ENCODE results near the gene NPHP4. TPM values are rescaled to one million over a fixed set of nuclear protein-coding genes. Genes with fewer than 3 reads are reported as not detected.

The NPHP4 gene
- total and polyA plus RNA-seq, 2 donors (not counting 3 experiments of a cell fraction or from before 2014, with no cell fraction given), result 4.4 to 11.7 TPM

- POLR2A ChIA-PET, result no interaction called here
- intact Hi-C loops (cut with micrococcal nuclease) (no loop called here), dilution Hi-C loops (cut with MboI; ENCODE audit: extremely low pct_ligation_motif_present, low sequenced_read_pairs) (no loop called here)
- Histone ChIP-seq H3K4me2 (ENCODE audit: insufficient read depth, low read length) (no peak overlapping the region), H4K20me1 (replicated peaks; ENCODE audit: control insufficient read depth, extremely low read depth, insufficient read depth, low read length) (no peaks in the 10 kb centered on the region), H3K4me1 (ENCODE audit: control insufficient read depth, extremely low read depth, insufficient read depth, low read length) (no peaks in the 10 kb centered on the region), H3K79me2 (ENCODE audit: control insufficient read depth, insufficient read depth, low read length) (no peaks in the 10 kb centered on the region), H2AFZ (ENCODE audit: low read depth, low read length) (no peak overlapping the region), H3K9ac (replicated peaks; ENCODE audit: extremely low read depth, insufficient read depth, low read length) (no peak overlapping the region), H3K9me1 (replicated peaks; ENCODE audit: control insufficient read depth, extremely low read depth, insufficient read depth, low read length) (no peaks in the 10 kb centered on the region), H3K27ac (ENCODE audit: insufficient read depth, low read depth, low read length) (no peak overlapping the region), H3K36me3 (ENCODE audit: control insufficient read depth in 2 of 2, extremely low read depth in 1 of 2, insufficient read depth in 2 of 2, low read length in 2 of 2) (no peaks in the 10 kb centered on the region), H3K9me3 (replicated peaks; ENCODE audit: control insufficient read depth, insufficient read depth, low read length) (no peaks in the 10 kb centered on the region), H3K4me3 (replicated peaks in 1 of 3; ENCODE audit: insufficient read depth in 1 of 3, low read depth in 1 of 3, low read length in 3 of 3) (no peak overlapping the region), H3K27me3 (ENCODE audit: control insufficient read depth in 2 of 2, insufficient read depth in 2 of 2, low read length in 2 of 2) (no peaks in the 10 kb centered on the region)
- TF ChIP-seq GATA2 (IDR thresholded peaks at IDR 0.05; ENCODE audit: insufficient read depth, insufficient read length, low read depth, low read length) (no peak), POLR2A (IDR thresholded peaks at IDR 0.05; ENCODE audit: low read depth, low read length) (no peak), MAX (IDR thresholded peaks at IDR 0.05; ENCODE audit: insufficient read depth, insufficient read length) (no peak), JUN (IDR thresholded peaks at IDR 0.05; ENCODE audit: borderline replicate concordance, insufficient read depth, insufficient read length, low read depth) (no peak), CTCF (IDR thresholded peaks at IDR 0.05; ENCODE audit: extremely low read depth in 1 of 2, insufficient read depth in 1 of 2, low read depth in 1 of 2, low read length in 2 of 2) (no peak)
- no TSS peak for BruUV-seq (replicated peaks)
- CTCF ChIA-PET, result no interaction called here
- FAIRE-seq (no peak), DNase-seq (ENCODE audit: low read depth, low spot score) (no peak)
Measured at GRCh38 chr1:5815211-5815610, 177.0 kb downstream of the NPHP4 start.

GRCh38 chr1:5814046-5814619, 178.1 kb downstream of the NPHP4 start:
- CTCF ChIA-PET, result no interaction called here
- Histone ChIP-seq H3K4me3 (replicated peaks in 1 of 3; ENCODE audit: insufficient read depth in 1 of 3, low read depth in 1 of 3, low read length in 3 of 3) (no peak overlapping the region), H3K27me3 (ENCODE audit: control insufficient read depth in 2 of 2, insufficient read depth in 2 of 2, low read length in 2 of 2) (no peaks in the 10 kb centered on the region), H3K9ac (replicated peaks; ENCODE audit: extremely low read depth, insufficient read depth, low read length) (no peak overlapping the region), H3K27ac (ENCODE audit: insufficient read depth, low read depth, low read length) (no peak overlapping the region), H2AFZ (ENCODE audit: low read depth, low read length) (no peak overlapping the region), H4K20me1 (replicated peaks; ENCODE audit: control insufficient read depth, extremely low read depth, insufficient read depth, low read length) (no peaks in the 10 kb centered on the region), H3K4me2 (ENCODE audit: insufficient read depth, low read length) (no peak overlapping the region), H3K4me1 (ENCODE audit: control insufficient read depth, extremely low read depth, insufficient read depth, low read length) (no peaks in the 10 kb centered on the region), H3K79me2 (ENCODE audit: control insufficient read depth, insufficient read depth, low read length) (no peaks in the 10 kb centered on the region), H3K9me1 (replicated peaks; ENCODE audit: control insufficient read depth, extremely low read depth, insufficient read depth, low read length) (no peaks in the 10 kb centered on the region), H3K9me3 (replicated peaks; ENCODE audit: control insufficient read depth, insufficient read depth, low read length) (no peaks in the 10 kb centered on the region), H3K36me3 (ENCODE audit: control insufficient read depth in 2 of 2, extremely low read depth in 1 of 2, insufficient read depth in 2 of 2, low read length in 2 of 2) (no peaks in the 10 kb centered on the region)
- dilution Hi-C loops (cut with MboI; ENCODE audit: extremely low pct_ligation_motif_present, low sequenced_read_pairs), result no loop called here
- POLR2A ChIA-PET, result no interaction called here
- DNase-seq (ENCODE audit: low read depth, low spot score) (no peak), FAIRE-seq (no peak)
- TF ChIP-seq EZH2 (IDR thresholded peaks at IDR 0.05; ENCODE audit: borderline replicate concordance, low read depth, low read length, severe bottlenecking) (no peak), FOS (IDR thresholded peaks at IDR 0.05; ENCODE audit: borderline replicate concordance, insufficient read depth, low read length) (no peak), MAX (IDR thresholded peaks at IDR 0.05; ENCODE audit: insufficient read depth, insufficient read length) (no peak), CTCF (IDR thresholded peaks at IDR 0.05; ENCODE audit: extremely low read depth in 1 of 2, insufficient read depth in 1 of 2, low read depth in 1 of 2, low read length in 2 of 2) (no peak), POLR2AphosphoS5 (IDR thresholded peaks at IDR 0.05; ENCODE audit: insufficient read depth, low read depth, low read length) (no peak), GATA2 (IDR thresholded peaks at IDR 0.05; ENCODE audit: insufficient read depth, insufficient read length, low read depth, low read length) (no peak)
- no TSS peak for BruUV-seq (replicated peaks)
- intact Hi-C loops (cut with micrococcal nuclease), result no loop called here

Measured in endothelial cell of umbilical vein (primary cell).